K562 (cell line): Measurements from ENCODE around the gene CDKN2C. TPM values are rescaled to one million over a fixed set of nuclear protein-coding genes. Genes with fewer than 3 reads are reported as not detected.

Experiments used
- CBFA2T3 ChIP-seq: fragments of 450-650 bp; IDR thresholded peaks from 2 replicates; pipeline ENCODE4 v1.6.1; 2017
- CLOCK ChIP-seq: fragments of 250-450 bp; sonication (Bioruptor Pico); IDR thresholded peaks from 2 replicates; pipeline ENCODE4 v1.4.0; 2020; ENCODE audit warnings: mild to moderate bottlenecking, moderate library complexity, borderline replicate concordance
- E2F3 ChIP-seq: fragments of 250-450 bp; sonication (Bioruptor Pico); IDR thresholded peaks from 2 replicates; pipeline ENCODE4 v1.4.0; 2020; ENCODE audit warnings: mild to moderate bottlenecking
- GTF2F1 ChIP-seq: IDR thresholded peaks from 2 replicates; pipeline ENCODE4 v1.6.1; 2011; ENCODE audit warnings: low read depth, low read length, improper control_type of control experiment
- HBP1 ChIP-seq: fragments of 450-650 bp; formaldehyde crosslinking; IDR thresholded peaks from 2 replicates; pipeline ENCODE4 v1.4.0; 2022; ENCODE audit warnings: missing genetic modification characterization
- MAX ChIP-seq: sonication (generic); formaldehyde crosslinking; IDR thresholded peaks from 2 replicates; pipeline ENCODE4 v1.9.0; 2022; ENCODE audit warnings: mild to moderate bottlenecking, missing genetic modification reagents
- NFYB ChIP-seq: IDR thresholded peaks from 2 replicates; pipeline ENCODE4 v1.6.1; 2011; ENCODE audit warnings: mild to moderate bottlenecking, moderate library complexity; ENCODE audit not compliant: insufficient read length; ENCODE audit errors: extremely low read depth
- PHTF2 ChIP-seq: fragments of 250-450 bp; sonication (Bioruptor Pico); IDR thresholded peaks from 2 replicates; pipeline ENCODE4 v1.5.0; 2021; ENCODE audit warnings: mild to moderate bottlenecking
- POLR2B ChIP-seq: fragments of 450-650 bp; IDR thresholded peaks from 2 replicates; pipeline ENCODE4 v1.6.1; 2018; ENCODE audit warnings: low read depth; ENCODE audit not compliant: partially characterized antibody
- RFX7 ChIP-seq: fragments of 250-450 bp; sonication (Bioruptor Pico); IDR thresholded peaks from 2 replicates; pipeline ENCODE4 v1.5.1; 2021; ENCODE audit warnings: mild to moderate bottlenecking
- STAT6 ChIP-seq: sonication (generic); formaldehyde crosslinking; IDR thresholded peaks from 2 replicates; pipeline ENCODE4 v1.8.1; 2023; ENCODE audit warnings: mild to moderate bottlenecking, missing genetic modification reagents
- TARDBP ChIP-seq: fragments of 450-650 bp; IDR thresholded peaks from 2 replicates; pipeline ENCODE4 v1.6.1; 2016
- ZBTB1 ChIP-seq: sonication (generic); formaldehyde crosslinking; IDR thresholded peaks from 2 replicates; pipeline ENCODE4 v1.8.1; 2023; ENCODE audit warnings: missing genetic modification reagents, low read depth, mild to moderate bottlenecking, borderline replicate concordance
- ZBTB26 ChIP-seq: fragments of 450-650 bp; formaldehyde crosslinking; IDR thresholded peaks from 2 replicates; pipeline ENCODE4 v1.4.0; 2022; ENCODE audit warnings: missing genetic modification characterization
- ZNF140 ChIP-seq: fragments of 250-450 bp; sonication (Bioruptor Pico); IDR thresholded peaks from 2 replicates; pipeline ENCODE4 v1.8.0; 2021; ENCODE audit warnings: moderate library complexity, mild to moderate bottlenecking, inconsistent platforms
- ZNF316 ChIP-seq: fragments of 450-650 bp; IDR thresholded peaks from 2 replicates; pipeline ENCODE4 v1.6.1; 2016
- ZNF740 ChIP-seq, 3 experiments: fragments of 200-800 bp in 1 of 3; sonication (Bioruptor generic) in 1 of 3; sonication (generic) in 1 of 3; formaldehyde crosslinking in 1 of 3; IDR thresholded peaks; 2 replicates each; pipeline versions ENCODE4 v1.6.1 to v1.8.0; 2016 to 2022; ENCODE audit warnings: mild to moderate bottlenecking in 2 of 3, missing compliant biosample characterization in 2 of 3, missing genetic modification characterization in 2 of 3, missing genetic modification reagents in 1 of 3
- ZSCAN29 ChIP-seq: fragments of 450-650 bp; IDR thresholded peaks from 2 replicates; pipeline ENCODE4 v1.6.1; 2017
- polyA plus RNA-seq, 8 experiments: library from polyadenylated mRNA; depleted of rRNA in 4 of 8; stranded (reverse) in 5 of 8; unstranded in 3 of 8; fragments of >200 nt; fragmentation: Nextera tagmentation in 2 of 8; fragmentation: Illumina TruSeq in 1 of 8; extraction: Ambion mirVana in 2 of 8; extraction: Trizol in 1 of 8; gene quantifications; 2 replicates each; pipeline versions ENCODE4 v1.2.1 to v1.2.3, GENCODE V29; 2011 to 2014; ENCODE audit warnings: inconsistent platforms in 1 of 8, missing spikeins in 1 of 8
- total RNA-seq, 7 experiments: library from RNA; depleted of rRNA in 6 of 7; stranded (reverse); fragments of >200 nt in 6 of 7; fragmentation: Illumina TruSeq in 2 of 7; extraction: Trizol in 2 of 7; gene quantifications; 2 replicates each; pipeline versions ENCODE4 v1.2.1 to v1.2.3, GENCODE V29; 2011 to 2021; ENCODE audit warnings: low replicate concordance in 1 of 7

CDKN2C gene
- total and polyA plus RNA-seq, 9 of the 15 experiments (the other 6 are each of a cell fraction or from before 2014, with no cell fraction given) = 11.9 to 74.3 (median 45.9) TPM

- no peak for TF ChIP-seq MAX
- no peak for TF ChIP-seq PHTF2 (CRISPR knock-in tag)
- no peak for TF ChIP-seq STAT6 (CRISPR knock-in tag)
- TF ChIP-seq POLR2B = peak; percentile 71
- TF ChIP-seq ZSCAN29 = 0 out of 2 replicates have a peak, but pooled peaks have one; percentile 22
- TF ChIP-seq E2F3 (CRISPR knock-in tag) = 0 out of 2 replicates have a peak, but pooled peaks have one; percentile 22
- TF ChIP-seq TARDBP = no peak
- no peak for TF ChIP-seq ZNF140 (CRISPR knock-in tag)
- TF ChIP-seq ZNF316 = peak; percentile 95
- 0 out of 2 replicates have a peak, but pooled peaks have one; percentile 79 for TF ChIP-seq HBP1
- TF ChIP-seq NFYB = peak; percentile 7
- no peak for TF ChIP-seq ZBTB1
- TF ChIP-seq GTF2F1 = peak; percentile 42; the same call in 1 of the 2 replicates
- no peak for TF ChIP-seq CLOCK (CRISPR knock-in tag)
- no peak for TF ChIP-seq CBFA2T3
- no peak for TF ChIP-seq ZNF740 (CRISPR knock-in tag; IDR thresholded peaks at IDR 0.05)
- TF ChIP-seq ZNF740 (tag; IDR thresholded peaks at IDR 0.05) = no peak
- TF ChIP-seq ZBTB26 (CRISPR knock-in tag) = no peak
- TF ChIP-seq RFX7 = no peak
Observed at GRCh38 chr1:50969611-50970508, at the start of gene CDKN2C (continued).
